ENCODE results near the gene MUS81. TPM values are rescaled to one million over a fixed set of nuclear protein-coding genes. Genes with fewer than 3 reads are reported as not detected.

The MUS81 gene
- total and polyA plus RNA-seq, 3 experiments from 2014 or later: 35.2 to 85.8 (median 84.7) TPM

- DNase-seq: peak; percentile 96 to 97 (median 97)
- ChIA-PET CTCF (interaction anchor here (0.8 to 24.5 kb wide), 7 partner anchors 9 to 363 kb away, joined by 3 to 560 read pairs (median 3); partner anchors contain the start of genes CCDC85B, CTSW, EFEMP2 and FIBP), POLR2A (interaction anchor here (0.7 to 5.4 kb wide), 13 partner anchors 12 to 359 kb away, joined by 3 to 140 read pairs (median 5); partner anchors contain the start of genes BANF1, CCDC85B, EIF1AD and FIBP)
- H3K27ac Mint-ChIP-seq: peak within 1 kb of the TSS; percentile 88 to 99 (median 98)
- Histone ChIP-seq H3K9me3 (ENCODE audit: low read length) (no peaks in the 10 kb centered on the region), H3K4me1 (ENCODE audit: insufficient read depth, low read length) (peaks cover 63% of the 10 kb centered on the region), H3K27me3 (ENCODE audit: insufficient read depth, low read length, poor library complexity, severe bottlenecking) (no peaks in the 10 kb centered on the region), H3K36me3 (ENCODE audit: insufficient read depth, low read length) (peaks cover 47% of the 10 kb centered on the region), H3K4me3 (ENCODE audit: low read length) (peak within 1 kb of the TSS; percentile 94), H3K27ac (ENCODE audit: low read depth, low read length) (peak within 1 kb of the TSS; percentile 93)
- no peaks in the 10 kb centered on the region for H3K27me3 Mint-ChIP-seq
- H3K36me3 Mint-ChIP-seq: peaks cover 18 to 65% (median 21%) of the 10 kb centered on the region in 3 donors
- H3K4me3 Mint-ChIP-seq: peak within 1 kb of the TSS; percentile 91 to 96 (median 94)
- H3K4me1 Mint-ChIP-seq: peaks cover 57 to 75% (median 66%) of the 10 kb centered on the region in 3 donors
- no peaks in the 10 kb centered on the region for H3K9me3 Mint-ChIP-seq
Measured at GRCh38 chr11:65857853-65858680, 2.2 kb upstream of the MUS81 start, which contains the start of gene CFL1. CFL1 (minus strand) TSS chr11:65858180; CDS start chr11:65858099, 81 bp downstream.

GRCh38 chr11:65858681-65859087 is 1.5 kb upstream of the MUS81 start:
- no peaks in the 10 kb centered on the region for H3K27me3 Mint-ChIP-seq
- H3K4me3 Mint-ChIP-seq: peak overlapping the region; percentile 90 to 96 (median 93)
- no peak for DNase-seq
- POLR2A ChIA-PET: interaction anchor here (0.7 to 5.4 kb wide), 16 partner anchors 11 to 818 kb away, joined by 3 to 140 read pairs (median 5); partner anchors contain the start of genes BANF1, CCDC85B, CD248 and EIF1AD
- CTCF ChIA-PET: interaction anchor here (0.8 to 24.5 kb wide), 11 partner anchors 9 to 362 kb away, joined by 3 to 560 read pairs (median 4); partner anchors contain the start of genes BANF1, CCDC85B, CTSW and EFEMP2
- H3K36me3 ChIP-seq (ENCODE audit: insufficient read depth, low read length): peaks cover 47% of the 10 kb centered on the region
- peaks cover 13 to 65% (median 19%) of the 10 kb centered on the region in 3 donors for H3K36me3 Mint-ChIP-seq
- H3K9me3 Mint-ChIP-seq: no peaks in the 10 kb centered on the region
- peaks cover 51 to 68% (median 60%) of the 10 kb centered on the region in 3 donors for H3K4me1 Mint-ChIP-seq
- H3K27ac Mint-ChIP-seq: peak overlapping the region; percentile 88 to 98 (median 98)
- H3K4me3 ChIP-seq (ENCODE audit: low read length): peak overlapping the region; percentile 94
- no peaks in the 10 kb centered on the region for H3K9me3 ChIP-seq (ENCODE audit: low read length)
- H3K4me1 ChIP-seq (ENCODE audit: insufficient read depth, low read length): peaks cover 57% of the 10 kb centered on the region
- H3K27me3 ChIP-seq (ENCODE audit: insufficient read depth, low read length, poor library complexity, severe bottlenecking): no peaks in the 10 kb centered on the region
- peak overlapping the region; percentile 93 for H3K27ac ChIP-seq (ENCODE audit: low read depth, low read length)

GRCh38 chr11:65859095-65859811 is 980 bp upstream of the MUS81 start:
- H3K27me3 ChIP-seq (ENCODE audit: insufficient read depth, low read length, poor library complexity, severe bottlenecking): no peaks in the 10 kb centered on the region
- H3K4me1 ChIP-seq (ENCODE audit: insufficient read depth, low read length): peaks cover 52% of the 10 kb centered on the region
- peak overlapping the region; percentile 93 for H3K27ac ChIP-seq (ENCODE audit: low read depth, low read length)
- H3K4me3 ChIP-seq (ENCODE audit: low read length): peak overlapping the region; percentile 94
- DNase-seq: peak; percentile 94 to 99 (median 97)
- peak overlapping the region; percentile 90 to 96 (median 93) for H3K4me3 Mint-ChIP-seq
- POLR2A ChIA-PET: interaction anchor here (0.6 to 5.4 kb wide), 25 partner anchors 9 to 1080 kb away, joined by 3 to 140 read pairs (median 4); partner anchors contain the start of genes BANF1, CCDC85B, CD248 and EIF1AD
- H3K27ac Mint-ChIP-seq: peak overlapping the region; percentile 88 to 98 (median 98)
- H3K36me3 ChIP-seq (ENCODE audit: insufficient read depth, low read length): peaks cover 47% of the 10 kb centered on the region
- H3K4me1 Mint-ChIP-seq: peaks cover 47 to 63% (median 56%) of the 10 kb centered on the region in 3 donors
- no peaks in the 10 kb centered on the region for H3K27me3 Mint-ChIP-seq
- peaks cover 11 to 65% (median 14%) of the 10 kb centered on the region in 3 donors for H3K36me3 Mint-ChIP-seq
- H3K9me3 Mint-ChIP-seq: no peaks in the 10 kb centered on the region
- H3K9me3 ChIP-seq (ENCODE audit: low read length): no peaks in the 10 kb centered on the region
- CTCF ChIA-PET: interaction anchor here (0.6 to 24.5 kb wide), 31 partner anchors 9 to 724 kb away, joined by 3 to 560 read pairs (median 5); partner anchors contain the start of genes AP5B1, BANF1, CCDC85B and CTSW

- H3K27ac Mint-ChIP-seq: peak overlapping the region; percentile 88 to 98 (median 98)
- POLR2A ChIA-PET: interaction anchor here (0.6 to 5.4 kb wide), 27 partner anchors 8 to 1081 kb away, joined by 3 to 140 read pairs (median 4); partner anchors contain the start of genes BANF1, CCDC85B, CD248 and EIF1AD
- no peaks in the 10 kb centered on the region for H3K9me3 Mint-ChIP-seq
- Histone ChIP-seq H3K36me3 (ENCODE audit: insufficient read depth, low read length) (peaks cover 47% of the 10 kb centered on the region), H3K27ac (ENCODE audit: low read depth, low read length) (peak overlapping the region; percentile 93), H3K4me3 (ENCODE audit: low read length) (peak overlapping the region; percentile 94), H3K4me1 (ENCODE audit: insufficient read depth, low read length) (peaks cover 46% of the 10 kb centered on the region), H3K27me3 (ENCODE audit: insufficient read depth, low read length, poor library complexity, severe bottlenecking) (no peaks in the 10 kb centered on the region), H3K9me3 (ENCODE audit: low read length) (no peaks in the 10 kb centered on the region)
- peaks cover 41 to 57% (median 50%) of the 10 kb centered on the region in 3 donors for H3K4me1 Mint-ChIP-seq
- CTCF ChIA-PET: interaction anchor here (0.6 to 24.5 kb wide), 31 partner anchors 9 to 724 kb away, joined by 3 to 560 read pairs (median 5); partner anchors contain the start of genes AP5B1, BANF1, CCDC85B and CTSW
- no peaks in the 10 kb centered on the region for H3K27me3 Mint-ChIP-seq
- DNase-seq: peak in 1 of 5 donors; percentile 61
- peak overlapping the region; percentile 90 to 96 (median 93) for H3K4me3 Mint-ChIP-seq
- peaks cover 5 to 65% (median 12%) of the 10 kb centered on the region in 3 donors for H3K36me3 Mint-ChIP-seq
Measured at GRCh38 chr11:65859812-65860277, 388 bp upstream of the MUS81 start.

- H3K9me3 ChIP-seq (ENCODE audit: low read length): no peaks in the 10 kb centered on the region
- CTCF ChIA-PET: interaction anchor here (0.8 to 24.5 kb wide), 9 partner anchors 10 to 155 kb away, joined by 3 to 560 read pairs (median 8); partner anchors contain the start of genes BANF1, CCDC85B, CTSW and EFEMP2
Measured at GRCh38 chr11:65861165-65861505, 902 bp downstream of the MUS81 start.

GRCh38 chr11:65861533-65862183 is 1.4 kb downstream of the MUS81 start:
- peak overlapping the region; percentile 93 for H3K27ac ChIP-seq (ENCODE audit: low read depth, low read length)
- H3K4me3 Mint-ChIP-seq: peak overlapping the region; percentile 86 to 96 (median 93)
- ChIA-PET POLR2A (interaction anchor here (0.6 to 5.4 kb wide), 7 partner anchors 8 to 816 kb away, joined by 3 to 140 read pairs (median 8); partner anchors contain the start of genes CCDC85B, FIBP and RBM4B), CTCF (interaction anchor here (0.8 to 24.5 kb wide), 8 partner anchors 10 to 155 kb away, joined by 3 to 560 read pairs (median 10); partner anchors contain the start of genes BANF1, CCDC85B, CTSW and EFEMP2)
- peaks cover 7 to 64% (median 9%) of the 10 kb centered on the region in 3 donors for H3K36me3 Mint-ChIP-seq
- H3K36me3 ChIP-seq (ENCODE audit: insufficient read depth, low read length): peaks cover 37% of the 10 kb centered on the region
- no peaks in the 10 kb centered on the region for H3K9me3 Mint-ChIP-seq
- no peaks in the 10 kb centered on the region for H3K9me3 ChIP-seq (ENCODE audit: low read length)
- H3K27ac Mint-ChIP-seq: peak overlapping the region in 6 of 8 donors; percentile 57 to 98 (median 86)
- H3K4me3 ChIP-seq (ENCODE audit: low read length): peak overlapping the region; percentile 94
- H3K27me3 ChIP-seq (ENCODE audit: insufficient read depth, low read length, poor library complexity, severe bottlenecking): no peaks in the 10 kb centered on the region
- H3K27me3 Mint-ChIP-seq: no peaks in the 10 kb centered on the region
- DNase-seq: peak in 1 of 5 donors; percentile 41
- H3K4me1 Mint-ChIP-seq: peaks cover 25 to 39% (median 35%) of the 10 kb centered on the region in 3 donors
- peaks cover 28% of the 10 kb centered on the region for H3K4me1 ChIP-seq (ENCODE audit: insufficient read depth, low read length)

More at GRCh38 chr11:65861165-65861505, 902 bp downstream of the MUS81 start:
- Histone ChIP-seq H3K4me3 (ENCODE audit: low read length) (peak overlapping the region; percentile 94), H3K27me3 (ENCODE audit: insufficient read depth, low read length, poor library complexity, severe bottlenecking) (no peaks in the 10 kb centered on the region), H3K27ac (ENCODE audit: low read depth, low read length) (peak overlapping the region; percentile 93), H3K4me1 (ENCODE audit: insufficient read depth, low read length) (peaks cover 33% of the 10 kb centered on the region), H3K36me3 (ENCODE audit: insufficient read depth, low read length) (peaks cover 41% of the 10 kb centered on the region)
- Mint-ChIP-seq H3K27me3 (no peaks in the 10 kb centered on the region), H3K9me3 (no peaks in the 10 kb centered on the region), H3K4me1 (peaks cover 31 to 44% (median 40%) of the 10 kb centered on the region in 3 donors), H3K4me3 (peak overlapping the region; percentile 86 to 96 (median 93)), H3K36me3 (peaks cover 7 to 66% (median 12%) of the 10 kb centered on the region in 3 donors), H3K27ac (peak overlapping the region; percentile 57 to 98 (median 86))
- POLR2A ChIA-PET: interaction anchor here (0.6 to 5.4 kb wide), 9 partner anchors 9 to 817 kb away, joined by 3 to 140 read pairs (median 4); partner anchors contain the start of genes CCDC85B, FIBP and RBM4B
- no peak for DNase-seq
